PC-9 (cell line): ENCODE data around the gene FASN.

ENCODE experiments used
- CTCF ChIP-seq: fragments of 200-600 bp; sonication (generic); conservative IDR thresholded peaks from 2 replicates; pipeline ENCODE4 v1.6.1; 2017; ENCODE audit warnings: mixed run types, antibody characterized with exemption, mild to moderate bottlenecking, moderate library complexity
- EZH2 ChIP-seq: fragments of 200-600 bp; sonication (generic); IDR thresholded peaks from 2 replicates; pipeline ENCODE4 v1.8.0; 2017; ENCODE audit warnings: antibody characterized with exemption, low read depth

GRCh38 chr17:82087961-82088837, 9.8 kb downstream of the FASN start:
- TF ChIP-seq CTCF: no peak
- no peak for TF ChIP-seq EZH2
